K562 (cell line): ENCODE results near the gene GNB2. TPM values are rescaled to one million over a fixed set of nuclear protein-coding genes. Genes with fewer than 3 reads are reported as not detected.

Experiments
- ARHGAP35 ChIP-seq: fragments of 450-650 bp; IDR thresholded peaks from 2 replicates; pipeline ENCODE4 v1.6.1; 2018; ENCODE audit not compliant: partially characterized antibody
- BMI1 ChIP-seq: fragments of 150-350 bp; IDR thresholded peaks from 2 replicates; pipeline ENCODE4 v1.6.1; 2014; ENCODE audit warnings: low read length
- CTBP1 ChIP-seq: fragments of 450-650 bp; IDR thresholded peaks from 2 replicates; pipeline ENCODE4 v1.6.1; 2016; ENCODE audit warnings: borderline replicate concordance
- DIDO1 ChIP-seq: fragments of 450-650 bp; IDR thresholded peaks from 2 replicates; pipeline ENCODE4 v1.6.1; 2016; ENCODE audit warnings: low read depth, missing biosample characterization, missing genetic modification characterization
- HLTF ChIP-seq: fragments of 450-650 bp; IDR thresholded peaks from 2 replicates; pipeline ENCODE4 v1.6.1; 2016
- PHF8 ChIP-seq: fragments of 200-600 bp; sonication (generic); IDR thresholded peaks from 2 replicates; pipeline ENCODE4 v1.6.1; 2012; ENCODE audit warnings: mixed run types, mild to moderate bottlenecking, inconsistent platforms, low read length, moderate library complexity, borderline replicate concordance
- PURB ChIP-seq: sonication (generic); formaldehyde crosslinking; IDR thresholded peaks from 2 replicates; pipeline ENCODE4 v1.9.0; 2021; ENCODE audit warnings: low read depth, mild to moderate bottlenecking, missing genetic modification reagents
- ZNF324 ChIP-seq: fragments of 250-450 bp; sonication (Bioruptor Pico); IDR thresholded peaks from 2 replicates; pipeline ENCODE4 v1.4.0; 2020; ENCODE audit warnings: mild to moderate bottlenecking
- ZNF507 ChIP-seq: conservative IDR thresholded peaks from 2 replicates; pipeline ENCODE4 v1.6.1; 2017; ENCODE audit warnings: missing genetic modification characterization, missing compliant biosample characterization
- ZNF644 ChIP-seq: fragments of 200-800 bp; sonication (Bioruptor generic); IDR thresholded peaks from 2 replicates; pipeline ENCODE4 v1.6.1; 2016; ENCODE audit warnings: low read depth, missing genetic modification characterization, missing compliant biosample characterization
- ZZZ3 ChIP-seq: fragments of 450-650 bp; IDR thresholded peaks from 2 replicates; pipeline ENCODE4 v1.6.1; 2016; ENCODE audit warnings: antibody characterized with exemption, mild to moderate bottlenecking, moderate library complexity
- polyA plus RNA-seq, 8 experiments: library from polyadenylated mRNA; depleted of rRNA in 4 of 8; stranded (reverse) in 5 of 8; unstranded in 3 of 8; fragments of >200 nt; fragmentation: Nextera tagmentation in 2 of 8; fragmentation: Illumina TruSeq in 1 of 8; extraction: Ambion mirVana in 2 of 8; extraction: Trizol in 1 of 8; gene quantifications; 2 replicates each; pipeline versions ENCODE4 v1.2.1 to v1.2.3, GENCODE V29; 2011 to 2014; ENCODE audit warnings: inconsistent platforms in 1 of 8, missing spikeins in 1 of 8
- total RNA-seq, 7 experiments: library from RNA; depleted of rRNA in 6 of 7; stranded (reverse); fragments of >200 nt in 6 of 7; fragmentation: Illumina TruSeq in 2 of 7; extraction: Trizol in 2 of 7; gene quantifications; 2 replicates each; pipeline versions ENCODE4 v1.2.1 to v1.2.3, GENCODE V29; 2011 to 2021; ENCODE audit warnings: low replicate concordance in 1 of 7
- TF ChIP-seq, protein P1 (sequence below): sonication (generic); formaldehyde crosslinking; IDR thresholded peaks from 2 replicates; pipeline ENCODE4 v1.8.0; 2022; ENCODE audit warnings: mild to moderate bottlenecking, missing genetic modification reagents
- TF ChIP-seq, protein P2 (sequence below), 2 experiments: IDR thresholded peaks; 2 replicates each; pipeline ENCODE4 v1.6.1; 2012; ENCODE audit warnings: improper control_type of control experiment in 2 of 2, low read depth in 2 of 2, low read length in 2 of 2, borderline replicate concordance in 1 of 2
- TF ChIP-seq, protein P3 (sequence below), 3 experiments: fragments of 200-800 bp in 1 of 3; sonication (Bioruptor generic) in 1 of 3; sonication (generic) in 1 of 3; formaldehyde crosslinking in 1 of 3; IDR thresholded peaks; 2 replicates each; pipeline versions ENCODE4 v1.6.1 to v1.8.0; 2016 to 2022; ENCODE audit warnings: mild to moderate bottlenecking in 2 of 3, missing compliant biosample characterization in 2 of 3, missing genetic modification characterization in 2 of 3, missing genetic modification reagents in 1 of 3
- TF ChIP-seq, protein P4 (sequence below), 2 experiments: IDR thresholded peaks; 2 replicates each; pipeline ENCODE4 v1.6.1; 2011; ENCODE audit warnings: borderline replicate concordance in 1 of 2, control low read depth in 1 of 2, low read depth in 1 of 2, low read length in 1 of 2, mild to moderate bottlenecking in 1 of 2, mixed read lengths in 1 of 2, moderate library complexity in 1 of 2; ENCODE audit not compliant: insufficient read depth in 1 of 2, insufficient read length in 1 of 2, poor library complexity in 1 of 2, severe bottlenecking in 1 of 2; ENCODE audit errors: extremely low read depth in 1 of 2

GNB2 gene
- total and polyA plus RNA-seq, 9 of the 15 experiments (the other 6 are each of a cell fraction or from before 2014, with no cell fraction given) = 0.65 to 320 (median 104) TPM

DNA sequence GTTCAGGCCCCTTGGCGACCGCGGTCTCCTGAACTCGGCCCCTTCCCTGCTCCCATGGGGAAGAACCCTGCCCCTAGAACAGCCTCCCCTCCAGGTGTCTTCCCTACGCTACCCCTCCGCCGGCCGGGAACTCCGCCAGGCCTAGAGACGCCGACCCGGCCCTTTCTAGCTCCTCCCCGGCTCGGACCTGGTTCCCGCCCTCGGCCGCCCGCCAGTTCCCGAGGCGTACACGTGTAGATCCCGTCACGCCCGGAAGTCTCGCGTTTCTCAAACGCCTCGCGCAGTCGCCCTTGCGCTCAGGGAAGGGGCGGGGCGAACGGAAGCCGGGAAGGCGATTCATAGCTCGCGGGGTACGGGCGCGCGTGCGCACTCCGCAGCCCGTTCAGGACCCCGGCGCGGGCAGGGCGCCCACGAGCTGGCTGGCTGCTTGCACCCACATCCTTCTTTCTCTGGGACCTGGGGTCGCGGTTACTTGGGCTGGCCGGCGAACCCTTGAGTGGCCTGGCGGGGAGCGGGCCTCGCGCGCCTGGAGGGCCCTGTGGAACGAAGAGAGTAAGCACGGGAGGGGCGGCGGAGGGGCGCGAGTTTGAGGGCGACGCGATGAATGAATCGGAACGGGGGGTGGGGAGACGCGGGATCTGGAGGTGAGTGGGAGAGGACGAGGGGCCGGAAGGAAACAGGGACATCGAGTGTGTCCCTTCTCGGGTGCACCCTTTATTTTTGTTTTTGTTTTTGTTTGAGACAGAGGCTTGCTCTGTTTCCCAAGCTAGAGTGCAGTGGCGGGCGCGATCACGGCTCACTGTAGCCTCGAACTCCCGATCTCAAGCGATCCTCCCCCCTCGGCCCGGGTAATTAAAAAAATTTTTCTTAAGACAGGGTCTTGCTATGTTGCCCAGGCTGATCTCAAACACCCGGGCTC, 32.5 kb downstream of the GNB2 start, which contains the start of gene POP7 (continued):
- no peak for TF ChIP-seq ZNF644 (tag)
- TF ChIP-seq, protein P1, sequence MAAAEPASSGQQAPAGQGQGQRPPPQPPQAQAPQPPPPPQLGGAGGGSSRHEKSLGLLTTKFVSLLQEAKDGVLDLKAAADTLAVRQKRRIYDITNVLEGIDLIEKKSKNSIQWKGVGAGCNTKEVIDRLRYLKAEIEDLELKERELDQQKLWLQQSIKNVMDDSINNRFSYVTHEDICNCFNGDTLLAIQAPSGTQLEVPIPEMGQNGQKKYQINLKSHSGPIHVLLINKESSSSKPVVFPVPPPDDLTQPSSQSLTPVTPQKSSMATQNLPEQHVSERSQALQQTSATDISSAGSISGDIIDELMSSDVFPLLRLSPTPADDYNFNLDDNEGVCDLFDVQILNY (CRISPR knock-in tag) = no peak
- TF ChIP-seq CTBP1 = no peak
- TF ChIP-seq ZNF507 (tag) = no peak
- TF ChIP-seq ARHGAP35 = peak; percentile 88
- TF ChIP-seq PHF8 = peak; percentile 95; the same call in 1 of the 2 replicates
- TF ChIP-seq, protein P2, sequence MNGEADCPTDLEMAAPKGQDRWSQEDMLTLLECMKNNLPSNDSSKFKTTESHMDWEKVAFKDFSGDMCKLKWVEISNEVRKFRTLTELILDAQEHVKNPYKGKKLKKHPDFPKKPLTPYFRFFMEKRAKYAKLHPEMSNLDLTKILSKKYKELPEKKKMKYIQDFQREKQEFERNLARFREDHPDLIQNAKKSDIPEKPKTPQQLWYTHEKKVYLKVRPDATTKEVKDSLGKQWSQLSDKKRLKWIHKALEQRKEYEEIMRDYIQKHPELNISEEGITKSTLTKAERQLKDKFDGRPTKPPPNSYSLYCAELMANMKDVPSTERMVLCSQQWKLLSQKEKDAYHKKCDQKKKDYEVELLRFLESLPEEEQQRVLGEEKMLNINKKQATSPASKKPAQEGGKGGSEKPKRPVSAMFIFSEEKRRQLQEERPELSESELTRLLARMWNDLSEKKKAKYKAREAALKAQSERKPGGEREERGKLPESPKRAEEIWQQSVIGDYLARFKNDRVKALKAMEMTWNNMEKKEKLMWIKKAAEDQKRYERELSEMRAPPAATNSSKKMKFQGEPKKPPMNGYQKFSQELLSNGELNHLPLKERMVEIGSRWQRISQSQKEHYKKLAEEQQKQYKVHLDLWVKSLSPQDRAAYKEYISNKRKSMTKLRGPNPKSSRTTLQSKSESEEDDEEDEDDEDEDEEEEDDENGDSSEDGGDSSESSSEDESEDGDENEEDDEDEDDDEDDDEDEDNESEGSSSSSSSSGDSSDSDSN (IDR thresholded peaks at IDR 0.05; ENCODE audit: borderline replicate concordance in 1 of 2, low read depth in 2 of 2, low read length in 2 of 2) = peak in 1 of 2 experiments; percentile 93; a peak in 2 of 4 replicates
- no peak for TF ChIP-seq BMI1
- TF ChIP-seq ZZZ3 = peak; percentile 88
- TF ChIP-seq, protein P3, sequence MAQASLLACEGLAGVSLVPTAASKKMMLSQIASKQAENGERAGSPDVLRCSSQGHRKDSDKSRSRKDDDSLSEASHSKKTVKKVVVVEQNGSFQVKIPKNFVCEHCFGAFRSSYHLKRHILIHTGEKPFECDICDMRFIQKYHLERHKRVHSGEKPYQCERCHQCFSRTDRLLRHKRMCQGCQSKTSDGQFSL (CRISPR knock-in tag; IDR thresholded peaks at IDR 0.05) = 0 out of 2 replicates have a peak, but pooled peaks have one; percentile 59
- TF ChIP-seq, protein P3 (tag; IDR thresholded peaks at IDR 0.05) = no peak
- TF ChIP-seq, protein P4, sequence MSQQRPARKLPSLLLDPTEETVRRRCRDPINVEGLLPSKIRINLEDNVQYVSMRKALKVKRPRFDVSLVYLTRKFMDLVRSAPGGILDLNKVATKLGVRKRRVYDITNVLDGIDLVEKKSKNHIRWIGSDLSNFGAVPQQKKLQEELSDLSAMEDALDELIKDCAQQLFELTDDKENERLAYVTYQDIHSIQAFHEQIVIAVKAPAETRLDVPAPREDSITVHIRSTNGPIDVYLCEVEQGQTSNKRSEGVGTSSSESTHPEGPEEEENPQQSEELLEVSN (IDR thresholded peaks at IDR 0.05; ENCODE audit: borderline replicate concordance in 1 of 2, extremely low read depth in 1 of 2, insufficient read depth in 1 of 2, insufficient read length in 1 of 2, low read depth in 1 of 2, low read length in 1 of 2, poor library complexity in 1 of 2, severe bottlenecking in 1 of 2) = peak; percentile 89 to 93
- peak; percentile 36; the same call in 1 of the 2 replicates for TF ChIP-seq DIDO1 (tag)
- 0 out of 2 replicates have a peak, but pooled peaks have one; percentile 2 for TF ChIP-seq ZNF324 (CRISPR knock-in tag)
- TF ChIP-seq PURB = no peak
- peak; percentile 89; the same call in 1 of the 2 replicates for TF ChIP-seq HLTF
